Stomach smooth muscle (tissue), 2 donors: Measurements from ENCODE around the gene TSLP.
A peak's percentile ranks its signal among the peaks of the same experiment; 100 is the strongest.

Experiments used
- H3K27ac ChIP-seq: one replicate; pipeline ENCODE4 v1.7.0; 2013; ENCODE audit warnings: mild to moderate bottlenecking, low read length, inconsistent platforms
- H3K27me3 ChIP-seq, 2 donors: one replicate each; pipeline ENCODE4 v1.7.0; 2013; ENCODE audit warnings: low read length in 2 of 2; ENCODE audit not compliant: insufficient read depth in 2 of 2, control insufficient read depth in 1 of 2
- H3K36me3 ChIP-seq, 2 donors: one replicate each; pipeline ENCODE4 v1.7.0; 2013; ENCODE audit warnings: low read length in 2 of 2; ENCODE audit not compliant: control insufficient read depth in 2 of 2, insufficient read depth in 2 of 2
- H3K4me1 ChIP-seq: one replicate; pipeline ENCODE4 v1.7.0; 2013; ENCODE audit warnings: low read length; ENCODE audit not compliant: control insufficient read depth, insufficient read depth
- H3K4me3 ChIP-seq, 2 donors: one replicate each; pipeline ENCODE4 v1.7.0; 2013; ENCODE audit warnings: low read length in 2 of 2
- H3K9ac ChIP-seq, 2 donors: one replicate each; pipeline ENCODE4 v1.7.0; 2013; ENCODE audit warnings: low read length in 2 of 2, mild to moderate bottlenecking in 1 of 2
- H3K9me3 ChIP-seq, 2 donors: one replicate each; pipeline ENCODE4 v1.7.0; 2013; ENCODE audit warnings: low read length in 2 of 2; ENCODE audit not compliant: control insufficient read depth in 2 of 2
- donor health status: healthy.
- donor health status: Pancreatic carcinoma.

TSLP gene

DNA sequence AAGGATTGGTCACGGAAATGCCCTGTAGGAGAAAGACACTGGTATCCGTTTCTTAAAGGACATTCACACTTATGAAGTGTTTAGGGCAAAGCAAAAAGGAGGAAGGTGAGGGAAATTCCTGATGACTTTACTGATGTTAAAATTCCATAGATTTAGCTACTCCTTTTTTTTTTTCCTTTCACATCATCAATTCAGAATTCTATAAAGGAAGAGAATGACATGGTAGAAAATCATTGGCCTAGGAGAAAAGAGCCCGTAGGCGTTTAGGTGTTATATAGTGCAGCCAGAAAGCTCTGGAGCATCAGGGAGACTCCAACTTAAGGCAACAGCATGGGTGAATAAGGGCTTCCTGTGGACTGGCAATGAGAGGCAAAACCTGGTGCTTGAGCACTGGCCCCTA is at the start of gene TSLP:
TSS of gene TSLP (plus strand) at position 301 of the 400 bp plus-strand sequence. CDS start 178 bp downstream, outside the sequence.
- Histone ChIP-seq H3K9ac (peak within 1 kb of the TSS; percentile 56 to 86), H3K36me3 (peaks cover 0 to 2% of the 10 kb centered on the region in 2 donors), H3K9me3 (no peaks in the 10 kb centered on the region), H3K4me1 (peaks cover 7% of the 10 kb centered on the region), H3K4me3 (peak within 1 kb of the TSS; percentile 70 to 91), H3K27ac (no peak within 1 kb of the TSS), H3K27me3 (peaks cover 2 to 7% of the 10 kb centered on the region in 2 donors)

DNA sequence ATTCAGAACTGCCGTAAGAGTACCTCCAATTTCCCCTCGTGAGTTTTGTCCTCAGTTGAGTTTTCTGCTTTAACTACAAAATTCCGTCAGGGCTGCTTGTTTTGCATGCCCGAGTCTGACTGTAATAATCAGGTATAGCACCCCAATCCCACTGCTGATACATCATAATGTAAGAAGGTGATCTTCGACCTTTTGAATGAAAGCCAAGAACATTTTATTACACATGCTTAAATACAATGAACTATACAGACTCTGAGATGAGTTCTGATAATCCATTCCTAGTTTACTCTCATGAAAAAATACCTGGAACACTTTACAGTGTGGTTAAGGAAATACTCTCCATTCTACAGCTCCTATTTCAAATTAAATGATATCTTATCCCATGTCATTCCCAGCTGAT is 49.2 kb upstream of the TSLP start:
- Histone ChIP-seq H3K4me3 (no peak overlapping the region), H3K4me1 (no peaks in the 10 kb centered on the region), H3K9me3 (no peaks in the 10 kb centered on the region), H3K27me3 (no peaks in the 10 kb centered on the region), H3K36me3 (no peaks in the 10 kb centered on the region), H3K9ac (no peak overlapping the region), H3K27ac (no peak overlapping the region)

GRCh38 chr5:111028865-111029264 is 42.6 kb upstream of the TSLP start:
- Histone ChIP-seq H3K4me3 (no peak overlapping the region), H3K36me3 (no peaks in the 10 kb centered on the region), H3K27me3 (no peaks in the 10 kb centered on the region), H3K9ac (no peak overlapping the region), H3K4me1 (no peaks in the 10 kb centered on the region), H3K9me3 (no peaks in the 10 kb centered on the region), H3K27ac (no peak overlapping the region)

GRCh38 chr5:111043712-111044506 is 27.6 kb upstream of the TSLP start:
- Histone ChIP-seq H3K9ac (no peak overlapping the region), H3K36me3 (no peaks in the 10 kb centered on the region), H3K27me3 (no peaks in the 10 kb centered on the region), H3K4me1 (no peaks in the 10 kb centered on the region), H3K27ac (no peak overlapping the region), H3K4me3 (no peak overlapping the region), H3K9me3 (no peaks in the 10 kb centered on the region)

DNA sequence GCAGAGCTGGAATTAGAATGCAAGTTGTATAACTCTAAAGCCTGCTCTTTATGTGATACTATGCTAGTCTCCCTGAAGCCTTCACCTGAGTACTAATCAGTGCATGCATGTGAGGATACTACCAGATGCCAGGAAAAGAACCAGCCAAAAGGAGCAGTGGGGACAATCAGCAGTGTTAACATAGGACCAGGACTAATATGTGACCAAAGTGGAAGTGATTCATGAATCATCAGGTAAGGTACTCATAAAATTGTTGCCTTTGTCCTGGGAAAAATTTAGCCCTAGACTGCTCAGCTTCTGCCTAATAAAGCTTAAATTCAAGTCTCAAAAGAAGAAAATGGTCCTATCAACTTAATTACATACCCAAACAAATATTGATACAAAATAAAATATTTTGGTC is 13.4 kb upstream of the TSLP start:
- H3K9ac ChIP-seq = no peak overlapping the region
- H3K9me3 ChIP-seq = no peaks in the 10 kb centered on the region
- no peaks in the 10 kb centered on the region for H3K27me3 ChIP-seq
- H3K36me3 ChIP-seq = no peaks in the 10 kb centered on the region
- H3K4me1 ChIP-seq = no peaks in the 10 kb centered on the region
- H3K27ac ChIP-seq = no peak overlapping the region
- H3K4me3 ChIP-seq = no peak overlapping the region

GRCh38 chr5:111060169-111060568 is 11.3 kb upstream of the TSLP start:
- Histone ChIP-seq H3K9me3 (no peaks in the 10 kb centered on the region), H3K36me3 (no peaks in the 10 kb centered on the region), H3K27ac (no peak overlapping the region), H3K27me3 (no peaks in the 10 kb centered on the region), H3K4me3 (no peak overlapping the region), H3K9ac (no peak overlapping the region), H3K4me1 (no peaks in the 10 kb centered on the region)

GRCh38 chr5:111061618-111062017 is 9.9 kb upstream of the TSLP start:
- no peak overlapping the region for H3K9ac ChIP-seq
- H3K9me3 ChIP-seq = no peaks in the 10 kb centered on the region
- H3K36me3 ChIP-seq = no peaks in the 10 kb centered on the region
- no peak overlapping the region for H3K27ac ChIP-seq
- H3K4me3 ChIP-seq = no peak overlapping the region
- no peaks in the 10 kb centered on the region for H3K4me1 ChIP-seq
- no peaks in the 10 kb centered on the region for H3K27me3 ChIP-seq

- no peak overlapping the region for H3K4me3 ChIP-seq
- no peaks in the 10 kb centered on the region for H3K4me1 ChIP-seq
- no peaks in the 10 kb centered on the region for H3K36me3 ChIP-seq
- H3K9ac ChIP-seq = no peak overlapping the region
- no peaks in the 10 kb centered on the region for H3K9me3 ChIP-seq
- H3K27me3 ChIP-seq = peaks cover 2% of the 10 kb centered on the region in 2 donors
- no peak overlapping the region for H3K27ac ChIP-seq
These were observed 7.7 kb upstream of the TSLP start for GRCh38 chr5:111063709-111064322.

DNA sequence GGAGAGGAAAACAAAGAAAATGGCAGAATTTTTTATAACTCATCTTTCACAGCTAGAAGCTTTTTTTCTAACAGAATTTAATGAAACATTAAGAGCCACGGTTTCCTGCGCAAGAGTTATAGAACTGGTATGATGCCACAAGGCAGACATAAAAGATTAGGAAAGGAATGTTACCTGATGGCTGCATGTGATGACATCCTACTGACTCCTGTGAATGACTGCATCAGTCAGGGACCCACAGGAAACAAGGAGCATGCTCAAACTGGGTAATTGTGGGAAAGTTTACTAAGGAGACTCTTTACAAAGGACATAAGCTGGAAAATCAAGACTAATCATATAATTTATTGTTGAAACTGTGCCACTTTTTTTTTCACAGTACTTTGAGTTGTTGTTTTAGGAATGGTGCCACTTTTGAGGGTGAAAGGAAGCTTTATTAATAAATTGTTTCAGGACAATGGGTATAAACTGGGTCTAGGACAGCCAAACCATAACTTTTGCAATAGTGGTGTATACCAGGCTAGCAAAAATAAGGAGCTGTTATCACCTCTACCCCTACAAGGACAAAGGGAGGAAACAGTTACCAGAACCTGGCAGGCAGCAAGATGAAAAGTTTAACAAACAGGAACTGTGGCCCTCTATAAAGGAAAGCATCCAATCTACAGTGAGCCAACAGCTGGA is 5.1 kb upstream of the TSLP start:
- no peak overlapping the region for H3K4me3 ChIP-seq
- no peak overlapping the region for H3K27ac ChIP-seq

GRCh38 chr5:111068213-111068612 is 3.3 kb upstream of the TSLP start:
- Histone ChIP-seq H3K4me3 (no peak overlapping the region), H3K27me3 (peaks cover 2 to 7% of the 10 kb centered on the region in 2 donors), H3K27ac (no peak overlapping the region), H3K4me1 (peaks cover 7% of the 10 kb centered on the region), H3K9me3 (no peaks in the 10 kb centered on the region), H3K9ac (no peak overlapping the region), H3K36me3 (no peaks in the 10 kb centered on the region)

More for the DNA sequence above, 5.1 kb upstream of the TSLP start:
- Histone ChIP-seq H3K36me3 (no peaks in the 10 kb centered on the region), H3K9ac (no peak overlapping the region), H3K9me3 (no peaks in the 10 kb centered on the region), H3K4me1 (no peaks in the 10 kb centered on the region), H3K27me3 (peaks cover 2 to 7% of the 10 kb centered on the region in 2 donors)
